Stimulated activated CD4-positive, alpha-beta T cell treated with anti-CD3 and anti-CD28 coated beads, Interleukin-2, amount 100 ng/mL, for 24 hours (primary cell): ENCODE measurements around the gene LMO1.
A peak's percentile ranks its signal among the peaks of the same experiment; 100 is the strongest.

Source experiments
- DNase-seq, 2 donors: peaks; one replicate each; pipeline ENCODE4 v3.0.0-alpha.2; 2020

The LMO1 gene

GRCh38 chr11:8263769-8264410 is at the start of gene LMO1:
TSS of gene LMO1 (minus strand) at chr11:8263878. CDS start at chr11:8263362, 516 bp downstream.
- peak; percentile 83 to 89 for DNase-seq

- DNase-seq = no peak
Measured at GRCh38 chr11:8312986-8313385, 49.3 kb upstream of the LMO1 start.

GRCh38 chr11:8311366-8311765 is 47.7 kb upstream of the LMO1 start:
- no peak for DNase-seq

DNA sequence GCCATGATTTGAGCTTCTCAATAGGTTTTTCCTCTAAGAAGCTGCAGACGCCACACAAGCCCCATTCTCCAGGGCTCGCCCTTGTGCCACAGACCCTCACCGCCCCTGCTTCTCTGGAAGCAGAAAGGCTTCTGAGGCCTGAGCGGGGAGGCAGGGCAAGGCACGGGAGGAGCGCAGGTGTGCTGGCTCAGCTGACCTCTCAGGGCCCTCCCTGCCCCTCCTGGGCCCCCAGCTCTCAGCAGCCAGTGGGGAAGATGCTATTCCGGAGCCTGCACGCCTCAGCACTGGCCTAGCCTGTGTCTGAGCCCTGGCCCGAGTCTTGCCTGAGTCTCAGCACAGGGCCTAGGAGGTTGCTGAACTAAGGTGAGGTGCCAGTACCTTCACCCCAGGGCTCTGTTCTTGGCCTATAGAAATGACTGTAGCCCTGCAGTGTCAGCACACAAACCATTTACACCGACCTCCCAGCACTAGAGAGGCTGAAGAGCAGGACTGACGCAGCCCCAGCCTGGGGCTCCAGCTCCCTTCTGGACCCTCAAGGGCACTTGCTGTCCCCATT is 47.1 kb upstream of the LMO1 start:
- DNase-seq = no peak

GRCh38 chr11:8309862-8310261 is 46.2 kb upstream of the LMO1 start:
- DNase-seq = no peak

GRCh38 chr11:8309311-8309710 is 45.6 kb upstream of the LMO1 start:
- DNase-seq = no peak

DNA sequence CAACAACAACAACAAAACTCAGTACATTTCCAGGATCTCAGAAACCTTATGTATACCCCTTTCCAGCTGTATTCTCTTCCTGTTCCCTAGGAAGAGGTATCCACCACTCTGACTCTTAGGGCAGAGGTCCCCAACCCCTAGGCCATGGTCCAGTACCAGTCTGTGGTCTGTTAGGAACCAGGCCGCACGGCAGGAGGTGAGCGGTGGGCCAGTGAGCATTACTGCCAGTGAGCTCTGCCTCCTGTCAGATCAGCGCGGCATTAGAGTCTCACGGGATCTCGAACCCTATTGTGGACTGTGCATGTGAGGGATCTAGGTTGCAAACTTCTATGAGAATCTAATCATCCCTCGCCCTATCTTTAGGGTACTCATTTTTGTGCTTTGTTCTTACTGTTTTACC is 43.9 kb upstream of the LMO1 start:
- no peak for DNase-seq

DNA sequence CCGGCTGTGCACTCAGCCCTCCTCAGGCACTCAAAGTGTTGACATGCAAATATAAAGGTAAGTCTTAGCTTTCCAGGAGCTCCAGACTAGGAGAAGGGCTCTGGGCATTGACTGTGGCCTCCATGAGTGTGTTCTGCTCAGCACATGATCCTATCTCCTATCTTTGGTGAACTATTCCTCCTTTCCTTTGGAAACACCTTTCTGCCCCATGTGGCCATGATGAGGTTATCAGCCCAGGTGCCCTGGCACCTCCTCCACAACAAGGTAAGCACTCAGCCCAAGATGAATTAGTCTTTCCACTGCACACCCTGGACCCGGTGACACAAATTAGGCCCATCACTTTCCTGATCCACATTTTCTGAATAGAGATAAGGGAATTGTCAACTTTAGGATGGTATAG is 37.9 kb upstream of the LMO1 start:
- DNase-seq = no peak

DNA sequence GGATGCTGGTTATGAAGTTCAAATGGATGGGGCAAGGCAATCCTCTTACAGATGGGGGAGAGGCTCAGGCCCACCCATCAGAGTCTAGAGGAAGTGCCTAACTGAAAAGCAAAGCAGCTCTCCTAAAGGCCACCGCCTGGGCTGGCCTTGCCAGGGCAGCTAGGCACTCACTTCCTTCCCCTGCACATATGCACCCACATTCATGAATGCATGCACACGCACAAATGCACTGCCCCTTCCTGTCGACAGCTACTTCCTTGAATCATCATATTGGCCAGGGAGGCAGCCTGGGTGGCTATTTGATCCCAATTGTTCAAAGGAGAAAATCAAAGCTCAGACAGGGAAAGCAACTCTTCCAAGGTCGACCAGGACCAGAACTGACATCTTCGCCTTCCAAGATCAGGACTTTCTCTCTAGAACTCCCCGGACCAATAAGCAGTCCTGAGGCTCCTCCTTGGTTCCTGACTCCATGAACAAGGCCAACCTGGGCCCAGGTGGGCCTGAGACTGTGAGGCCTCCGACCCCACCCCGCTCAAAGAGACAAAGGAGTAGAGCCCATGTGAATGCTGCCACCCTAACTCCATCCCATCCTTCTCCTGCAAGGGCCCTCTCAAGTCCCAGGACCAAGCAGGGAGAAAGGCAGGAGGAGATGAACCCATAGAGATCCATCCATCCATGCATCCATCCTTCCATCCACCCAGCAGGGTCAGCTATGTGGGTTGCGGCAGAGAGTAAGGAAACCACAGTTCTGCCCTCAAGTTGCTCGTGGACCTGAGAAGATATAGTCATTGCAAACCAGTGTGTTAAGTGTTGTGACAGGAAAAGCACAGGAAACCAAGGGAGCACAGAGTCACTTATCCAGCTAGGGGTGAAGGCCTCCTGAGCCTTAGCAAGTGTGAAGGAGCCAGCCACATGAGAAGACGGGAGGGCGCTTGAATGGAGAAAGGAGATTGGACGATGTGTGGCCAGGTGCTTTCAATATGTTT is 35.4 kb upstream of the LMO1 start:
- no peak for DNase-seq

- no peak for DNase-seq
Measured at GRCh38 chr11:8297781-8298440, 34.2 kb upstream of the LMO1 start.

- DNase-seq = no peak
Measured at GRCh38 chr11:8296872-8297271, 33.2 kb upstream of the LMO1 start.

- DNase-seq = no peak
Measured at GRCh38 chr11:8296038-8296649, 32.5 kb upstream of the LMO1 start.

DNA sequence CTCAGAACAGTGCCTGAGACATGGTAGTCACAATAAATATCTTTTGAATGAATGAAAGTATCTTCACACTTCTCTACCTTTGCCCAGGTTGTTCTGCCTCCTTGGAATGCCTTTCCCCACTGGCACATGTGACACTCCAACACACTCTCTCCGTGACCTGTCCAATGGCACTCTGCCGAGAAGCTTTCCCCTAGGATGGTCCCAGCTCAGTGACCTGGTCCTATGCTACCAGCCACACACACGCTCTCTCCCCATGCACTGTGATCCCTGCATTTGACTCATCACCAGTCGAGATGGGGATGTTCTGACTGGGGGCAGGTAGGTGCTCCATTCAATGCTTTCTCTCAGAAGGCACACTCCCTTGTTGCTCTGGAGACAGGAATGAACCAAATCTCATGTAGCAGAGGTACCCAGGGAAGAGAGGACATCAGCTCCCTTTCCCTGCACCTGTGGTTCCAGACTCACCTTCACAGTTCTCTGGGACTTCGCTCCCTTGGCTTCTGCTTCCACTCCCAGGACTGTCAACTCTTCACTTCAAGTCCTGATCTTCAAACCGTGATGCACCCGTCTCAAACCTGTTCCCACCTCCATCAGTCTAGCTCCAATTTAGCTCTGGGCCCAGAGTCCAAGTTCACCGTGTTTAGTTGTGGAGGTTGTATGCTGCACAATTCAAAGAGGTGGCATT is 30.7 kb upstream of the LMO1 start:
- DNase-seq = no peak

GRCh38 chr11:8293171-8293570 is 29.5 kb upstream of the LMO1 start:
- no peak for DNase-seq

- DNase-seq = no peak
Measured at GRCh38 chr11:8292351-8292750, 28.7 kb upstream of the LMO1 start.

- DNase-seq = no peak
Measured at GRCh38 chr11:8291421-8292350, 28.0 kb upstream of the LMO1 start.

DNA sequence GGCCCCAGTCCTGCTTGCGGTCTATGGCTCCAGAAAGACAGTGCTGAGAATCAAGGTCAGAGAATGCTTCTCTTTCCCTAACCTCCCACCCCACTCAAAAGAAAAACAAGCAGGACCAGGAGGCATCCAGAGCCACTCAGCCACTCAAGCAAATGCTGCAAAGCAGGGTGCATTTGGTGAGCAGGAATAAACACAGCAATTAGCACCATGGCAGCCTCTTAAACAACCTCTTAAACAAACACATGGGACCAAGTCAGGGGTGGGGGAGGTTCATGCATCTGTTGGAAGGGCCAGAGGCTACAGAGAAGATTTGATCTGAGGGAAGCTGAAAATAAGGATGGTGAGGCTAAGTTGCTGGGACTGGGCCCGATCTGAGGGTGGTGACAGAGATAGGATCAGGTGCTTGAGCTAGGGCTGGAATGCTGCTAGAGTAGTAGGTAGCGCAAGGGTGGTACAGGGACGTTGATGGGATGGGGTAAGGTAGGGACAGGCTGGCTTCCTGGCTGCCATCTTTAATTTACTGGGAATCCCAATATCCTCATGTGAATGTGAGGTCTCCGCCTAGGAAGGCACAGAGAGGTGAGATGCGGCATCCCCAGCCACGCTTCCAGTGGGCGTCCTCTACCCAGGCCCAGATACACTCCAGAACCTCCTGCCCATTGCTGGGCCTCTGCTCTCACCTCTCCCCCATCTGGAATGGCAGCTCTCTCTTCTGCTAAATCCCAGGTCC is 26.6 kb upstream of the LMO1 start:
- DNase-seq = no peak

- no peak for DNase-seq
Measured at GRCh38 chr11:8289492-8289918, 25.8 kb upstream of the LMO1 start.

- DNase-seq = no peak
Measured at GRCh38 chr11:8288824-8289491, 25.3 kb upstream of the LMO1 start.
